Measurements from ENCODE around the gene EXOSC1. TPM values are rescaled to one million over a fixed set of nuclear protein-coding genes. Genes with fewer than 3 reads are reported as not detected.

The EXOSC1 gene
- total and polyA plus RNA-seq, 2 of the 13 experiments (the other 11 are each of a cell fraction or from before 2014, with no cell fraction given): 36.3 to 39.9 TPM

DNA sequence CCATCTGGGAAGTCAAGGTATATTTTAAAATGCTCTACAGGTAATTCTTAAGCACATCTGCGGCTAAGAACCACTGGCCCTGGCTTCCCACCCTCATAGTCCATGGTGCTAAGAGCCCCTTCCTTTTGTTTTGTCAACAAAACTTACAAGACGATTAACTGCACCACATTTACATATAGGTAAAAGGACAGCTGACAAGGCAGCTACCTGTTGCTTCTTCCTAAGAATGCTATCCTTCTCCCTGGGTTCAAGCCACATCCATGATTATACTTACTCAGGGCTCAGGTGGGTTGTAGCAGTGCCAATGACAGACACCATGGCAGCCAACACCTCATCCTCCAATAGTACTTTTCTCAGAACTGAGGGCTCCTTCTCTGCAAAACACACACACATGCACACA lies 16.5 kb upstream of the EXOSC1 start:
- Histone ChIP-seq H3K9ac (ENCODE audit: insufficient read depth, low read depth, low read length) (no peak overlapping the region), H3K79me2 (ENCODE audit: insufficient read depth, low read length) (no peaks in the 10 kb centered on the region), H4K20me1 (ENCODE audit: insufficient read depth, low read length) (no peaks in the 10 kb centered on the region), H3K9me3 (ENCODE audit: low read length) (no peaks in the 10 kb centered on the region), H2AFZ (ENCODE audit: low read length) (no peak overlapping the region), H3K4me1 (ENCODE audit: insufficient read depth, low read length) (peaks cover 25% of the 10 kb centered on the region), H3K36me3 (replicated peaks in 1 of 2; ENCODE audit: control insufficient read depth in 1 of 2, insufficient read depth in 2 of 2, low read length in 2 of 2) (peaks cover 48 to 81% of the 10 kb centered on the region in 2 experiments), H3K27ac (ENCODE audit: extremely low read length, insufficient read depth, low read length) (no peak overlapping the region), H3K27me3 (ENCODE audit: control insufficient read depth in 1 of 2, insufficient read depth in 2 of 2, low read length in 2 of 2) (no peaks in the 10 kb centered on the region), H3K4me3 (replicated peaks in 1 of 3; ENCODE audit: insufficient read depth in 1 of 3, low read depth in 2 of 3, low read length in 3 of 3) (no peak overlapping the region), H3K4me2 (ENCODE audit: low read depth, low read length) (no peak overlapping the region)
- POLR2A ChIA-PET: no interaction called here
- FAIRE-seq: no peak
- ATAC-seq: no peak
- 96% methylated on average over 2 of the region's 2 CpGs for WGBS (ENCODE audit: low lambda C conversion rate)
- no peak for DNase-seq (ENCODE audit: low spot score)
- BruUV-seq (replicated peaks): no TSS peak
- in situ Hi-C loops (cut with HindIII; ENCODE audit: extremely low pct_ligation_motif_present, low pct_unique_long_range_greater_than_20kb) (loop anchor here (5.0 kb wide), 1 partner anchor 90 kb away; no protein-coding TSS in a partner anchor), intact Hi-C loops (cut with micrococcal nuclease; ENCODE audit: unreplicated experiment) (loop anchor here (2.0 to 5.0 kb wide), 2 partner anchors 66 to 150 kb away; no protein-coding TSS in a partner anchor)
- TF ChIP-seq POLR2G (IDR thresholded peaks at IDR 0.05; ENCODE audit: low read depth, low read length) (0 out of 2 replicates have a peak, but pooled peaks have one; percentile 26), GATAD2A (CRISPR knock-in tag; IDR thresholded peaks at IDR 0.05) (no peak), POLR2AphosphoS2 (IDR thresholded peaks at IDR 0.05; ENCODE audit: low read depth, low read length) (no peak)
- CTCF ChIA-PET (ENCODE audit: low intra/inter-chr PET ratio, low total read pairs): no interaction called here

DNA sequence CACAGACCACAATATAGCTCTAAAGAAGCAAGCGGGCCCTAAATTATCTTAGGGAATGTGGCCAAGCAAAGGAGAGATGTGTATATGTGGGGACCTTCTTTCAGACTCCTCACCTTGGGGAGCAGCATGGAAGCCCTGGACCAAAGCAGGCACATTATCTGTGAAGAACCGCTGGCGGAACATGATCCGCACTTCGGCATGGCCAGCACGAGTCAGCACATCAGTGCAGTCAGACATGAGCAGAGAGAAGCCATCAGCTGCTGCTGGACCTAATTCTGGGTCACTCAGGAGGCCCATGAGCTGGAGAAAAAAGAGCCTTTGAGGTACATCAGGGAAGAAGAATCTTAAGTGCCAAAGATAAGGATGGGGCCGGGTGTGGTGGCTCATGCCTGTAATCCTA lies 14.1 kb upstream of the EXOSC1 start:
- intact Hi-C loops (cut with micrococcal nuclease; ENCODE audit: unreplicated experiment): loop anchor here (5.0 kb wide), 1 partner anchor 152 kb away; no protein-coding TSS in a partner anchor
- in situ Hi-C loops (cut with HindIII; ENCODE audit: extremely low pct_ligation_motif_present, low pct_unique_long_range_greater_than_20kb): loop anchor here (5.0 kb wide), 1 partner anchor 92 kb away; no protein-coding TSS in a partner anchor
- no TSS peak for BruUV-seq (replicated peaks)
- DNase-seq (ENCODE audit: low spot score) (no peak), FAIRE-seq (no peak), ATAC-seq (no peak)
- H3K4me2 ChIP-seq (ENCODE audit: low read depth, low read length): no peak overlapping the region
- no peak overlapping the region for H3K9ac ChIP-seq (ENCODE audit: insufficient read depth, low read depth, low read length)
- H3K4me3 ChIP-seq (replicated peaks in 1 of 3; ENCODE audit: insufficient read depth in 1 of 3, low read depth in 2 of 3, low read length in 3 of 3): no peak overlapping the region
- WGBS (ENCODE audit: low lambda C conversion rate): 81% methylated on average over 7 of the region's 7 CpGs
- ChIA-PET POLR2A (no interaction called here), CTCF (ENCODE audit: low intra/inter-chr PET ratio, low total read pairs) (no interaction called here)
- no peaks in the 10 kb centered on the region for H3K9me3 ChIP-seq (ENCODE audit: low read length)
- H4K20me1 ChIP-seq (ENCODE audit: insufficient read depth, low read length): no peaks in the 10 kb centered on the region
- H3K4me1 ChIP-seq (ENCODE audit: insufficient read depth, low read length): peaks cover 17% of the 10 kb centered on the region
- H2AFZ ChIP-seq (ENCODE audit: low read length): no peak overlapping the region
- H3K79me2 ChIP-seq (ENCODE audit: insufficient read depth, low read length): no peaks in the 10 kb centered on the region
- H3K36me3 ChIP-seq (replicated peaks in 1 of 2; ENCODE audit: control insufficient read depth in 1 of 2, insufficient read depth in 2 of 2, low read length in 2 of 2): peaks cover 37 to 85% of the 10 kb centered on the region in 2 experiments
- TF ChIP-seq HOXA7 (CRISPR knock-in tag; IDR thresholded peaks at IDR 0.05) (no peak), CERS6 (CRISPR knock-in tag; IDR thresholded peaks at IDR 0.05) (no peak), SIX4 (CRISPR knock-in tag; IDR thresholded peaks at IDR 0.05) (no peak), BCL6 (CRISPR knock-in tag; IDR thresholded peaks at IDR 0.05) (no peak), NFIC (IDR thresholded peaks at IDR 0.05; ENCODE audit: low read length) (no peak), THAP9 (CRISPR knock-in tag; IDR thresholded peaks at IDR 0.05; ENCODE audit: borderline replicate concordance) (no peak), NFYC (CRISPR knock-in tag; IDR thresholded peaks at IDR 0.05) (no peak), ZNF251 (CRISPR knock-in tag; IDR thresholded peaks at IDR 0.05) (no peak)
- TF ChIP-seq, protein P1, sequence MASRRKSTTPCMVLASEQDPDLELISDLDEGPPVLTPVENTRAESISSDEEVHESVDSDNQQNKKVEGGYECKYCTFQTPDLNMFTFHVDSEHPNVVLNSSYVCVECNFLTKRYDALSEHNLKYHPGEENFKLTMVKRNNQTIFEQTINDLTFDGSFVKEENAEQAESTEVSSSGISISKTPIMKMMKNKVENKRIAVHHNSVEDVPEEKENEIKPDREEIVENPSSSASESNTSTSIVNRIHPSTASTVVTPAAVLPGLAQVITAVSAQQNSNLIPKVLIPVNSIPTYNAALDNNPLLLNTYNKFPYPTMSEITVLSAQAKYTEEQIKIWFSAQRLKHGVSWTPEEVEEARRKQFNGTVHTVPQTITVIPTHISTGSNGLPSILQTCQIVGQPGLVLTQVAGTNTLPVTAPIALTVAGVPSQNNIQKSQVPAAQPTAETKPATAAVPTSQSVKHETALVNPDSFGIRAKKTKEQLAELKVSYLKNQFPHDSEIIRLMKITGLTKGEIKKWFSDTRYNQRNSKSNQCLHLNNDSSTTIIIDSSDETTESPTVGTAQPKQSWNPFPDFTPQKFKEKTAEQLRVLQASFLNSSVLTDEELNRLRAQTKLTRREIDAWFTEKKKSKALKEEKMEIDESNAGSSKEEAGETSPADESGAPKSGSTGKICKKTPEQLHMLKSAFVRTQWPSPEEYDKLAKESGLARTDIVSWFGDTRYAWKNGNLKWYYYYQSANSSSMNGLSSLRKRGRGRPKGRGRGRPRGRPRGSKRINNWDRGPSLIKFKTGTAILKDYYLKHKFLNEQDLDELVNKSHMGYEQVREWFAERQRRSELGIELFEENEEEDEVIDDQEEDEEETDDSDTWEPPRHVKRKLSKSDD (CRISPR knock-in tag; IDR thresholded peaks at IDR 0.05; ENCODE audit: low read depth): no peak
- H3K27ac ChIP-seq (ENCODE audit: extremely low read length, insufficient read depth, low read length): no peak overlapping the region
- H3K27me3 ChIP-seq (ENCODE audit: control insufficient read depth in 1 of 2, insufficient read depth in 2 of 2, low read length in 2 of 2): no peaks in the 10 kb centered on the region

Measured in HepG2 (cell line).